ENCODE measurements around the gene KRT20. TPM values are rescaled to one million over a fixed set of nuclear protein-coding genes. Genes with fewer than 3 reads are reported as not detected.

The KRT20 gene
- total and polyA plus RNA-seq, 9 of the 15 experiments (the other 6 are each of a cell fraction or from before 2014, with no cell fraction given): 0.44 TPM; not detected in 8

DNA sequence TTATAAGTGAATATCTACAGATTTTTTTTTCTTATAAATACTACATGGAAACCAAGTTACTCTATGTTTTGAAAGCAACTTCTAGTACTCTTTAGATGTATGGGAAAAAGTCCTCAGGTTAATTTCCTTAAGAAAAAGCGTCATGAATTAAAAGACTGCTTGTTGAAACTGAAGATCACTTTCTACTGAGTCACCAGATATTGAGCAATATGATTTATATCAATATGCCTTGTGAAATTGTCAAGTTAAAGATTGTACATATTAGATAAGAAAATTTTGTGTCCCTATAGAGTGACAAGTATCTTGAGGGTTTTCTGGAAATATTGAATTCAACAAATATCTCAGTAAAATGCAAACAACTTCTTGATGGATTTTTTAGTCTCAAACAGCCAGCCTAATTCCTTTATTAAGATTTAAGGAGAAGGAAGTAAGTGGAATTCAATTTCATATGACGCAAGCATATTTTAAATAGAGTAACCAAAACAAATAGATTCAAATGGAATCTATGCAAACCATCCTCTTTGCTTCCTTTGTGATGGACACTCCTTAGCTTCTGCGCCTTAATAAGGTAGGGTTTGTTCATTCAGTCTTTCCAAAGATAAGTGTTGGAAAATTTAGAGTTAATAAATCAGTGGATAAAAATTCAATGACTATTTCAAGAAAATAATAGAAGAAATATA lies 34.6 kb downstream of the KRT20 start:
- intact Hi-C loops (cut with micrococcal nuclease) (no loop called here), in situ Hi-C loops (cut with MboI) (no loop called here)
- BruUV-seq (replicated peaks): no TSS peak
- ATAC-seq: no peak
- ChIA-PET POLR2A (interaction anchor here (1.2 kb wide), 1 partner anchor 12 kb away, joined by 5 read pairs; no protein-coding TSS in a partner anchor), CTCF (ENCODE audit: low intra/inter-chr PET ratio) (no interaction called here)
- Histone ChIP-seq H3K9me1 (ENCODE audit: control insufficient read depth, insufficient read depth, low read length) (no peaks in the 10 kb centered on the region), H3K9ac (ENCODE audit: insufficient read depth in 1 of 2, low read depth in 2 of 2, low read length in 2 of 2) (no peak overlapping the region), H3K27me3 (ENCODE audit: control insufficient read depth in 2 of 2, insufficient read depth in 2 of 2, low read length in 2 of 2) (no peaks in the 10 kb centered on the region), H3K36me3 (ENCODE audit: control insufficient read depth, insufficient read depth, low read length) (no peaks in the 10 kb centered on the region), H3K79me2 (ENCODE audit: control insufficient read depth, insufficient read depth, low read length) (no peaks in the 10 kb centered on the region), H3K27ac (ENCODE audit: extremely low read depth, low read depth, low read length) (no peak overlapping the region), H2AFZ (ENCODE audit: low read depth, low read length) (peak overlapping the region; percentile 32; the same call in 1 of the 2 replicates), H3K4me1 (replicated peaks in 1 of 2; ENCODE audit: control insufficient read depth in 2 of 2, insufficient read depth in 2 of 2, low read length in 2 of 2) (peaks cover 0 to 21% of the 10 kb centered on the region in 2 experiments; a peak in 3 of 5 replicates), H4K20me1 (replicated peaks; ENCODE audit: control insufficient read depth, insufficient read depth, low read length) (no peaks in the 10 kb centered on the region), H3K4me3 (no peak overlapping the region), H3K9me3 (replicated peaks; ENCODE audit: control insufficient read depth, insufficient read depth, low read depth, low read length) (no peaks in the 10 kb centered on the region), H3K4me2 (ENCODE audit: insufficient read depth, low read length) (no peak overlapping the region)
- no peak for FAIRE-seq
- no peak for DNase-seq (ENCODE audit: extremely low read depth in 1 of 4, low spot score in 3 of 4)
- 65% methylated on average over 3 of the region's 3 CpGs for WGBS (ENCODE audit: insufficient coverage, low coverage, missing lambda C conversion rate)
- peak; percentile 51 to 62; a peak in 2 of 4 replicates for TF ChIP-seq TRIM24 (IDR thresholded peaks at IDR 0.05)
- TF ChIP-seq CEBPB (tag; IDR thresholded peaks at IDR 0.05): peak; percentile 90
- TF ChIP-seq FOSL1 (tag; conservative IDR thresholded peaks at IDR 0.05): peak; percentile 68; the same call in 1 of the 2 replicates
- TF ChIP-seq ZSCAN29 (IDR thresholded peaks at IDR 0.05): no peak
- TF ChIP-seq, protein P1, sequence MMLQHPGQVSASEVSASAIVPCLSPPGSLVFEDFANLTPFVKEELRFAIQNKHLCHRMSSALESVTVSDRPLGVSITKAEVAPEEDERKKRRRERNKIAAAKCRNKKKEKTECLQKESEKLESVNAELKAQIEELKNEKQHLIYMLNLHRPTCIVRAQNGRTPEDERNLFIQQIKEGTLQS (IDR thresholded peaks at IDR 0.05): peak; percentile 43; the same call in 1 of the 2 replicates
- TF ChIP-seq, protein P1 (CRISPR knock-in tag; conservative IDR thresholded peaks at IDR 0.05): no peak
- TF ChIP-seq, protein P2, sequence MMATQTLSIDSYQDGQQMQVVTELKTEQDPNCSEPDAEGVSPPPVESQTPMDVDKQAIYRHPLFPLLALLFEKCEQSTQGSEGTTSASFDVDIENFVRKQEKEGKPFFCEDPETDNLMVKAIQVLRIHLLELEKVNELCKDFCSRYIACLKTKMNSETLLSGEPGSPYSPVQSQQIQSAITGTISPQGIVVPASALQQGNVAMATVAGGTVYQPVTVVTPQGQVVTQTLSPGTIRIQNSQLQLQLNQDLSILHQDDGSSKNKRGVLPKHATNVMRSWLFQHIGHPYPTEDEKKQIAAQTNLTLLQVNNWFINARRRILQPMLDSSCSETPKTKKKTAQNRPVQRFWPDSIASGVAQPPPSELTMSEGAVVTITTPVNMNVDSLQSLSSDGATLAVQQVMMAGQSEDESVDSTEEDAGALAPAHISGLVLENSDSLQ (IDR thresholded peaks at IDR 0.05): 0 out of 2 replicates have a peak, but pooled peaks have one; percentile 28
- no peak for TF ChIP-seq PCBP2 (IDR thresholded peaks at IDR 0.05; ENCODE audit: low read depth, low read length, poor library complexity, severe bottlenecking)
- peak; percentile 52 for TF ChIP-seq MEIS2 (IDR thresholded peaks at IDR 0.05; ENCODE audit: partially characterized antibody)
- TF ChIP-seq CEBPG (CRISPR knock-in tag; IDR thresholded peaks at IDR 0.05): no peak
- peak; percentile 73 to 89 for TF ChIP-seq CEBPG (tag; conservative IDR thresholded peaks at IDR 0.05 in 1 of 2, IDR thresholded peaks at IDR 0.05 in 1 of 2)
- TF ChIP-seq, protein P3, sequence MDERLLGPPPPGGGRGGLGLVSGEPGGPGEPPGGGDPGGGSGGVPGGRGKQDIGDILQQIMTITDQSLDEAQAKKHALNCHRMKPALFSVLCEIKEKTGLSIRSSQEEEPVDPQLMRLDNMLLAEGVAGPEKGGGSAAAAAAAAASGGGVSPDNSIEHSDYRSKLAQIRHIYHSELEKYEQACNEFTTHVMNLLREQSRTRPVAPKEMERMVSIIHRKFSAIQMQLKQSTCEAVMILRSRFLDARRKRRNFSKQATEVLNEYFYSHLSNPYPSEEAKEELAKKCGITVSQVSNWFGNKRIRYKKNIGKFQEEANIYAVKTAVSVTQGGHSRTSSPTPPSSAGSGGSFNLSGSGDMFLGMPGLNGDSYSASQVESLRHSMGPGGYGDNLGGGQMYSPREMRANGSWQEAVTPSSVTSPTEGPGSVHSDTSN (CRISPR knock-in tag; IDR thresholded peaks at IDR 0.05; ENCODE audit: low read depth): no peak
- TF ChIP-seq, protein P3 (tag; conservative IDR thresholded peaks at IDR 0.05; ENCODE audit: low read depth): peak; percentile 45; the same call in 1 of the 2 replicates
